Stimulated activated CD8-positive, alpha-beta memory T cell treated with anti-CD3 and anti-CD28 coated beads, Interleukin-4, amount 100 ng/mL, for 4 hours (primary cell): ENCODE results near the gene SMAD3.

Experiments
- DNase-seq, 2 donors: peaks; one replicate each; pipeline ENCODE4 v3.0.0-alpha.2; 2020; ENCODE audit warnings: low read depth in 2 of 2, low spot score in 1 of 2

The SMAD3 gene

GRCh38 chr15:67080118-67080899 is 14.9 kb downstream of the SMAD3 start:
- DNase-seq, result no peak

- DNase-seq, result peak; percentile 24 to 53
These were observed 15.6 kb downstream of the SMAD3 start for GRCh38 chr15:67080900-67081431.

- DNase-seq, result no peak
These were observed 16.7 kb downstream of the SMAD3 start for GRCh38 chr15:67082007-67082536.

- DNase-seq, result no peak
These were observed 17.8 kb downstream of the SMAD3 start for GRCh38 chr15:67083135-67083762.

GRCh38 chr15:67084561-67084960 is 19.2 kb downstream of the SMAD3 start:
- no peak for DNase-seq

- DNase-seq, result no peak
These were observed 19.9 kb downstream of the SMAD3 start for GRCh38 chr15:67085237-67085817.

GRCh38 chr15:67085818-67086636 is 20.6 kb downstream of the SMAD3 start:
- no peak for DNase-seq

GRCh38 chr15:67086637-67086914 is 21.2 kb downstream of the SMAD3 start:
- no peak for DNase-seq

GRCh38 chr15:67087507-67088172 is 22.2 kb downstream of the SMAD3 start:
- no peak for DNase-seq

- DNase-seq, result no peak
These were observed 24.1 kb downstream of the SMAD3 start for GRCh38 chr15:67089217-67090193.

- DNase-seq, result no peak
These were observed 25.1 kb downstream of the SMAD3 start for GRCh38 chr15:67090297-67091070.

- peak; percentile 41 to 64 for DNase-seq
These were observed 25.9 kb downstream of the SMAD3 start for GRCh38 chr15:67091071-67091979.

- no peak for DNase-seq
These were observed 26.7 kb downstream of the SMAD3 start for GRCh38 chr15:67091980-67092677.

GRCh38 chr15:67092752-67093503 is 27.5 kb downstream of the SMAD3 start:
- DNase-seq, result no peak

- DNase-seq, result no peak
These were observed 28.1 kb downstream of the SMAD3 start for GRCh38 chr15:67093504-67093862.

- no peak for DNase-seq
These were observed 28.8 kb downstream of the SMAD3 start for GRCh38 chr15:67094001-67094826.
